ENCODE results near the gene EXD2. TPM values are rescaled to one million over a fixed set of nuclear protein-coding genes. Genes with fewer than 3 reads are reported as not detected.

EXD2 gene
- total and polyA plus RNA-seq, 2 experiments from 2014 or later, result 10.3 to 23.3 TPM

GRCh38 chr14:69199786-69200185 is 8.5 kb downstream of the EXD2 start:
- Mint-ChIP-seq H3K9me3 (no peaks in the 10 kb centered on the region), H3K27ac (no peak overlapping the region), H3K4me3 (no peak overlapping the region), H3K36me3 (ENCODE audit: low read depth) (no peaks in the 10 kb centered on the region), H3K4me1 (no peaks in the 10 kb centered on the region), H3K27me3 (ENCODE audit: insufficient read depth, low read depth, poor library complexity) (peaks cover 3% of the 10 kb centered on the region)
- Histone ChIP-seq H3K79me2 (replicated peaks; ENCODE audit: insufficient read depth) (peaks cover 24% of the 10 kb centered on the region), H3K4me1 (ENCODE audit: insufficient read depth) (no peaks in the 10 kb centered on the region), H3K4me3 (no peak overlapping the region), H3K27me3 (ENCODE audit: insufficient read depth) (no peaks in the 10 kb centered on the region), H3K9me2 (ENCODE audit: insufficient read depth) (no peaks in the 10 kb centered on the region), H3K36me3 (ENCODE audit: insufficient read depth) (no peaks in the 10 kb centered on the region), H3K4me2 (no peak overlapping the region), H3K27ac (ENCODE audit: low read depth) (no peak overlapping the region), H4K20me1 (replicated peaks; ENCODE audit: insufficient read depth) (peaks cover 5% of the 10 kb centered on the region), H3F3A (replicated peaks; ENCODE audit: low read depth) (no peaks in the 10 kb centered on the region), H2AFZ (no peak overlapping the region)
- ATAC-seq, result no peak
- TF ChIP-seq ZNF462 (CRISPR knock-in tag; IDR thresholded peaks at IDR 0.05), result no peak
- TF ChIP-seq ETS1 (IDR thresholded peaks at IDR 0.05), result no peak
- no peak for TF ChIP-seq CREB1 (CRISPR knock-in tag; IDR thresholded peaks at IDR 0.05; ENCODE audit: low read depth)
- TF ChIP-seq EZH2phosphoT487 (IDR thresholded peaks at IDR 0.05; ENCODE audit: unreplicated experiment), result no peak
- TF ChIP-seq NANOG (IDR thresholded peaks at IDR 0.05; ENCODE audit: borderline replicate concordance), result no peak
- no peak for DNase-seq (ENCODE audit: low spot score)

- Mint-ChIP-seq H3K4me1 (peaks cover 2% of the 10 kb centered on the region; the same call in 2 of the 3 replicates), H3K36me3 (ENCODE audit: low read depth) (no peaks in the 10 kb centered on the region; the same call in 2 of the 3 replicates), H3K9me3 (no peaks in the 10 kb centered on the region), H3K4me3 (no peak overlapping the region), H3K27me3 (ENCODE audit: insufficient read depth, low read depth, poor library complexity) (peaks cover 4% of the 10 kb centered on the region), H3K27ac (no peak overlapping the region)
- H3F3A ChIP-seq (replicated peaks; ENCODE audit: low read depth), result no peaks in the 10 kb centered on the region
- no peak overlapping the region for H3K4me2 ChIP-seq
- 0 out of 2 replicates have a peak, but pooled peaks cover 5% of the 10 kb centered on the region for H4K20me1 ChIP-seq (replicated peaks; ENCODE audit: insufficient read depth)
- H3K4me3 ChIP-seq, result no peak overlapping the region
- no peaks in the 10 kb centered on the region for H3K9me2 ChIP-seq (ENCODE audit: insufficient read depth)
- H2AFZ ChIP-seq, result no peak overlapping the region
- no peaks in the 10 kb centered on the region for H3K27me3 ChIP-seq (ENCODE audit: insufficient read depth)
- peaks cover 10% of the 10 kb centered on the region for H3K79me2 ChIP-seq (replicated peaks; ENCODE audit: insufficient read depth)
- no peaks in the 10 kb centered on the region for H3K4me1 ChIP-seq (ENCODE audit: insufficient read depth)
- ATAC-seq (no peak), DNase-seq (ENCODE audit: low spot score) (no peak)
- H3K27ac ChIP-seq (ENCODE audit: low read depth), result no peak overlapping the region
- no peaks in the 10 kb centered on the region for H3K36me3 ChIP-seq (ENCODE audit: insufficient read depth)
- TF ChIP-seq ZNF114 (CRISPR knock-in tag; IDR thresholded peaks at IDR 0.05), result no peak
- no peak for TF ChIP-seq JUNB (IDR thresholded peaks at IDR 0.05; ENCODE audit: unreplicated experiment)
- no peak for TF ChIP-seq EZH2 (IDR thresholded peaks at IDR 0.05; ENCODE audit: low read depth, unreplicated experiment)
- TF ChIP-seq ETS1 (IDR thresholded peaks at IDR 0.05), result no peak
- no peak for TF ChIP-seq EZH2phosphoT487 (IDR thresholded peaks at IDR 0.05; ENCODE audit: unreplicated experiment)
- TF ChIP-seq STAT1 (IDR thresholded peaks at IDR 0.05; ENCODE audit: unreplicated experiment), result no peak
- TF ChIP-seq CTCF (conservative IDR thresholded peaks at IDR 0.05; ENCODE audit: low read depth in 2 of 2), result no peak
- TF ChIP-seq POLR2AphosphoS5 (IDR thresholded peaks at IDR 0.05; ENCODE audit: low read depth), result no peak
Observed at GRCh38 chr14:69204753-69205152, 13.5 kb downstream of the EXD2 start.

Data from GM23338 (cell line).